ENCODE data around the gene ICA1.

DNA sequence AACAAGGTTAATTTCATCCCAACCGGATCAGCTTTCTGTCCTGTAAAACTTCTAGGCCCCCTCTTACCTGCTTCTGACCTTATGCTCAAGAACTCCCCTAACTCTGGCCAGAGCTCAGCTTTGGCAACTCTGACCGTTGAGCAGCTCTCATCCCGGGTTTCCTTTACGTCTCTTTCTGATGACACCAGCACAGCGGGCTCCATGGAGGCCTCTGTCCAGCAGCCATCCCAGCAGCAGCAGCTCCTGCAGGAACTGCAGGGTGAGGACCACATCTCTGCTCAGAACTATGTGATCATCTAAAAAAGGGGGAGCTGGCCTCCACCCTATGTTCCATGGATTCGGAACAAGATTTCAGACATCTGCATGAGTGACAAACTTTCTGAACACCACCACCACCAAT, 175.7 kb downstream of the ICA1 start:
- TF ChIP-seq POLR2A (IDR thresholded peaks at IDR 0.05) (no peak), CTCF (IDR thresholded peaks at IDR 0.05 in 8 of 11, conservative IDR thresholded peaks at IDR 0.05 in 3 of 11) (no peak), POLR2AphosphoS5 (IDR thresholded peaks at IDR 0.05) (no peak)

Data from spleen (tissue), 7 donors.